Gastroesophageal sphincter (tissue), 4 donors: ENCODE results near the gene EML2. TPM values are rescaled to one million over a fixed set of nuclear protein-coding genes. Genes with fewer than 3 reads are reported as not detected.

Experiments used
- ATAC-seq: fragments of 150-250 bp; one replicate; pipeline ENCODE4 v1.9.1; 2016; ENCODE audit warnings: mild to moderate bottlenecking, moderate library complexity
- H3K27ac ChIP-seq, 4 donors: fragments of 200-600 bp; sonication (generic) in 3 of 4; 1 replicate in 3 of 4; 2 replicates in 1 of 4; pipeline ENCODE4 v1.5.1; 2016 to 2019
- H3K27me3 ChIP-seq: fragments of 200-600 bp; sonication (generic); one replicate; pipeline ENCODE4 v1.5.1; 2019
- H3K36me3 ChIP-seq, 2 donors: fragments of 200-600 bp; sonication (generic); one replicate each; pipeline ENCODE4 v1.5.1; 2019; ENCODE audit warnings: control low read depth in 1 of 2
- H3K4me1 ChIP-seq, 3 donors: fragments of 200-600 bp; sonication (generic); 1 replicate in 2 of 3; 2 replicates in 1 of 3; pipeline ENCODE4 v1.5.1; 2016 to 2019; ENCODE audit warnings: control low read depth in 2 of 3
- H3K4me3 ChIP-seq, 2 donors: fragments of 200-600 bp; sonication (generic); one replicate each; pipeline ENCODE4 v1.5.1; 2019; ENCODE audit warnings: mild to moderate bottlenecking in 1 of 2, moderate library complexity in 1 of 2
- H3K9me3 ChIP-seq, 3 donors: fragments of 200-600 bp; sonication (generic); one replicate each; pipeline ENCODE4 v1.5.1; 2017 to 2019; ENCODE audit warnings: control low read depth in 2 of 3
- EP300 ChIP-seq: sonication (generic); formaldehyde crosslinking; IDR thresholded peaks from one replicate; pipeline ENCODE4 v1.6.1; 2017; ENCODE audit warnings: antibody characterized with exemption, mild to moderate bottlenecking
- POLR2A ChIP-seq, 2 donors: fragments of 450-650 bp; IDR thresholded peaks; one replicate each; pipeline ENCODE4 v1.6.1; 2017; ENCODE audit warnings: antibody characterized with exemption in 2 of 2, mild to moderate bottlenecking in 2 of 2, moderate library complexity in 1 of 2
- POLR2AphosphoS5 ChIP-seq: sonication (generic); formaldehyde crosslinking; IDR thresholded peaks from one replicate; pipeline ENCODE4 v1.6.1; 2017; ENCODE audit warnings: antibody characterized with exemption
- WGBS, 2 donors: methylation state at CpG; one replicate each; pipeline ENCODE4 v1.1.5; 2018; ENCODE audit warnings: low coverage in 1 of 2; 5-methylcytosine and 5-hydroxymethylcytosine counted together
- total RNA-seq, 4 donors: library from RNA; depleted of rRNA; stranded (reverse); fragments of >200 nt; gene quantifications; one replicate each; pipeline ENCODE4 v1.1.0, GENCODE V29; 2016
- TF ChIP-seq, protein P1 (sequence below), 4 experiments: fragments of 200-600 bp in 2 of 4; fragments of 450-650 bp in 2 of 4; sonication (generic) in 1 of 4; IDR thresholded peaks; one replicate each; pipeline ENCODE4 v1.5.1; 2017 to 2019; ENCODE audit warnings: antibody characterized with exemption in 4 of 4, mild to moderate bottlenecking in 2 of 4, moderate library complexity in 2 of 4

The EML2 gene
- total RNA-seq, 4 donors from 2014 or later: 18.3 to 29.2 (median 18.9) TPM

DNA sequence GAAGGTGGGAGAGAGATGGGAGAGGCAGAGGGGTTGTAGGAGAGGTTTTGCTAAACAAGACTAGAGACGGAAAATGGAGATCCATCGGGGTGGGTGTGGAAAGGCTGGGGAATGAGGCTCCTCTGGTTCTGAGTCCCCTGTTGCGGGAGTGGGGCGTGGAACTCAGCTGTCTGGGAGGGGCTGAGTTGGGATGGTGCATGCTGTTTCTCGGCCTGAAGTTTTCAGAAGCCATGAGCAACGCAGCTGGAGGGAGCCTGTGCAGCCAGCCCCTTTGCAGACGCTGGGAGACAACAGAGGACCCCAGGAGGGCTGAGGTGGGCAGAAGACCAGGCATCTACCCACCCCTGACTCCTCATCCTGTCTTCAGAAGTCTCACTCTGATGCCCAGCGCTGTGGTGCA, 21.4 kb upstream of the EML2 start:
- ATAC-seq: no peak
- WGBS, 2 donors: 27 to 59% methylated on average over 3 to 8 of the region's 8 CpGs

GRCh38 chr19:45659096-45659729, 20.0 kb upstream of the EML2 start:
- Histone ChIP-seq H3K4me3 (no peak overlapping the region), H3K9me3 (no peaks in the 10 kb centered on the region), H3K4me1 (no peaks in the 10 kb centered on the region), H3K36me3 (no peaks in the 10 kb centered on the region), H3K27me3 (peaks cover 56% of the 10 kb centered on the region), H3K27ac (no peak overlapping the region)
- ATAC-seq: no peak
- 35 to 61% methylated on average over 2 to 4 of the region's 6 CpGs for WGBS, 2 donors
- TF ChIP-seq, protein P1, sequence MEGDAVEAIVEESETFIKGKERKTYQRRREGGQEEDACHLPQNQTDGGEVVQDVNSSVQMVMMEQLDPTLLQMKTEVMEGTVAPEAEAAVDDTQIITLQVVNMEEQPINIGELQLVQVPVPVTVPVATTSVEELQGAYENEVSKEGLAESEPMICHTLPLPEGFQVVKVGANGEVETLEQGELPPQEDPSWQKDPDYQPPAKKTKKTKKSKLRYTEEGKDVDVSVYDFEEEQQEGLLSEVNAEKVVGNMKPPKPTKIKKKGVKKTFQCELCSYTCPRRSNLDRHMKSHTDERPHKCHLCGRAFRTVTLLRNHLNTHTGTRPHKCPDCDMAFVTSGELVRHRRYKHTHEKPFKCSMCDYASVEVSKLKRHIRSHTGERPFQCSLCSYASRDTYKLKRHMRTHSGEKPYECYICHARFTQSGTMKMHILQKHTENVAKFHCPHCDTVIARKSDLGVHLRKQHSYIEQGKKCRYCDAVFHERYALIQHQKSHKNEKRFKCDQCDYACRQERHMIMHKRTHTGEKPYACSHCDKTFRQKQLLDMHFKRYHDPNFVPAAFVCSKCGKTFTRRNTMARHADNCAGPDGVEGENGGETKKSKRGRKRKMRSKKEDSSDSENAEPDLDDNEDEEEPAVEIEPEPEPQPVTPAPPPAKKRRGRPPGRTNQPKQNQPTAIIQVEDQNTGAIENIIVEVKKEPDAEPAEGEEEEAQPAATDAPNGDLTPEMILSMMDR (IDR thresholded peaks at IDR 0.05): no peak
- TF ChIP-seq POLR2A (IDR thresholded peaks at IDR 0.05) (no peak), EP300 (no peak), POLR2AphosphoS5 (no peak)

More for the DNA sequence above, 21.4 kb upstream of the EML2 start:
- peaks cover 70% of the 10 kb centered on the region for H3K27me3 ChIP-seq
- H3K27ac ChIP-seq: no peak overlapping the region
- H3K4me3 ChIP-seq: no peak overlapping the region
- H3K4me1 ChIP-seq: no peaks in the 10 kb centered on the region
- no peak for TF ChIP-seq EP300
- TF ChIP-seq POLR2AphosphoS5: no peak
- no peak for TF ChIP-seq POLR2A (IDR thresholded peaks at IDR 0.05)
- H3K9me3 ChIP-seq: no peaks in the 10 kb centered on the region
- no peaks in the 10 kb centered on the region for H3K36me3 ChIP-seq

DNA sequence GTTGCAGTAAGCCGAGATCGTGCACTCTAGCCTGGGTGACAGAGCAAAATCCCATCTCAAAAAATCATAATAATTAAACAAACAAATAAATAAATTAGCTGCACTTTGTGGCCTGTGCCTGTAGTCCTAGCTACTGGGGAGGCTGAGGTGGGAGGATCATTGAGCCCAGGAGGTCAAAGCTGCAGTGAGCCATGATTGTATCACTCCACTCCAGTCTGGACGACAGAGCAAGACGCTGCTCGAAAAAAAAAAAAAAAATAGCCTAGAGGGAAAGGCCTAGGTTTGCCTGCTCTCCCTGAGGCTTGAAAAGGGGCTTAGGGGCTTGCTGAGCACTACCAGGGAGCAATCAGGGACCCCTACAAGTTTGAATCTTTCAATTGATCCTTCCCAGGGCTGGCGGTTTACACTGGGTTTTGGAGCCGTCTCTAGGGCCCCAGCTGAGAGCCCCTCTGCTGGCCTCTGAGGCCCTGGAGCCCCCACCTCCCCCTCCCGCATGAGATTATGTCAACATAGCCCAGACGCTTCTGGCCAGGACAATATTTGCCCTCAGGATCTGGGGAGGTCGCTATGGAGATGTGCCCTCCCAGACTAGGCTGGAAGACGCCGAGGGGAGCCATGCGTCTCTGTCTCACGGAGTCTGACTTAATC, 18.4 kb upstream of the EML2 start:
- whole genome bisulfite sequencing, 2 donors: 29 to 37% methylated on average over 2 to 13 of the region's 14 CpGs
- Histone ChIP-seq H3K27me3 (peaks cover 42% of the 10 kb centered on the region), H3K27ac (no peak overlapping the region), H3K4me3 (no peak overlapping the region), H3K4me1 (no peaks in the 10 kb centered on the region), H3K9me3 (no peaks in the 10 kb centered on the region), H3K36me3 (no peaks in the 10 kb centered on the region)
- TF ChIP-seq EP300 (no peak), POLR2A (IDR thresholded peaks at IDR 0.05) (no peak), POLR2AphosphoS5 (no peak)
- TF ChIP-seq, protein P1 (IDR thresholded peaks at IDR 0.05): no peak
- no peak for ATAC-seq

DNA sequence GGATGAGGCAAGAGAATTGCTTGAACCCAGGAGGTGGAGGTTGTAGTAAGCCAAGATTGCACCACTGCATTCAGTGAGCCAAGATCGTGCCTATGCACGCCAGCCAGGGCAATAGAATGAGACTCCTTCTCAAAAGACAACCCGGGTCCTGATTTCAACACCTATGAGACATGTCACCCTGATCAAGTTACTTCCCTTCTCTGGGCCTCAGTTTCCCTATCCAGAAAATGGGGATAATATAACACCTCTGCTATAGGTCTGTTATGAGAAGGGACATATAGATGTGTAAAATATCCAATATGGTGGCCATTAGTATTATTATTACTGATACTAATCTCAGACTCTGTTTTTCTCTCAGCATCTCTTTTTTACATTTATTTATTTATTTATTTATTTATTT, 15.9 kb upstream of the EML2 start:
- TF ChIP-seq POLR2AphosphoS5 (no peak), EP300 (no peak), POLR2A (IDR thresholded peaks at IDR 0.05) (no peak)
- TF ChIP-seq, protein P1 (IDR thresholded peaks at IDR 0.05): no peak
- peaks cover 28% of the 10 kb centered on the region for H3K27me3 ChIP-seq
- no peak overlapping the region for H3K27ac ChIP-seq
- no peaks in the 10 kb centered on the region for H3K36me3 ChIP-seq
- no peaks in the 10 kb centered on the region for H3K9me3 ChIP-seq
- 84 to 90% methylated on average over 3 of the region's 3 CpGs for WGBS, 2 donors
- H3K4me1 ChIP-seq: no peaks in the 10 kb centered on the region
- no peak for ATAC-seq
- no peak overlapping the region for H3K4me3 ChIP-seq

- 63% methylated on average over 2 of the region's 5 CpGs; no CpG with 5 or more reads in 1 of the 2 donors for WGBS, 2 donors
- no peak for ATAC-seq
- no peak overlapping the region for H3K4me3 ChIP-seq
- TF ChIP-seq, protein P1 (IDR thresholded peaks at IDR 0.05): no peak
- TF ChIP-seq EP300 (no peak), POLR2AphosphoS5 (no peak), POLR2A (IDR thresholded peaks at IDR 0.05) (no peak)
- H3K27ac ChIP-seq: no peak overlapping the region
- H3K9me3 ChIP-seq: no peaks in the 10 kb centered on the region
- no peaks in the 10 kb centered on the region for H3K4me1 ChIP-seq
- H3K27me3 ChIP-seq: peaks cover 25% of the 10 kb centered on the region
- no peaks in the 10 kb centered on the region for H3K36me3 ChIP-seq
Observed at GRCh38 chr19:45653634-45654033, 14.4 kb upstream of the EML2 start.
